Measurements from ENCODE around the gene NCKAP5.
"Not testable (repeated sequence)": the region's sequence is repeated elsewhere in the genome, so short reads cannot be mapped to it uniquely, and the experiment has no call there.

NCKAP5 gene

DNA sequence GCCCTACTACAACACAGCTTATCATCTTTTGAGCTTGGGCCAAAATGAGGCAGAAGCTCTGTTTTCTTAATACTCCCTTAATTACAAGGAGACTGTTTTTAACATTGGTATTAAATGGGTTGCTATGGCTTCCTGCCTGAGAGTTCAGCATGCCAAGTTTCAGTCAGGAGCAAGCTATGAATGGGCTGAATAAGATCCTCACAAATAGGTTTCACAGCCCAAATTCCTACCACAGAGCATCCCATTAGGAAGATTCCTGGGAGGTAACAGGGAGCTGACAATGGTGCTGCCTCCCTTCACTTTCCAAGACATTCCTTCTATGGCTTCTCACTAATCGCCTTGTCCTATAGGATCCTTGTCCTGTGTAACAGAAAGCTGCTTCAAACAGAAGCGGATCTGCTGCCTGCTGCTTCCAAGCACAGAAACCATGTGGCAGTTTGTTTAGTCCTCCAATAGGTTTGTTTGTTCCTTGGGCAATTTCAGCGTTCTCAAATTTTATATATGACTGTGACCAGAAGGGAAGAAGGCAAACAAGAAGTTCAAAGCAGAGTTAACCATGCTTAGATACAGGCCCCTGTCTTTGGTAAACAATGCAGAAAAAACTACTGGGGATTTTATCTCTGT is 70.9 kb downstream of the NCKAP5 start:
- no peak for DNase-seq (ENCODE audit: low spot score)

DNA sequence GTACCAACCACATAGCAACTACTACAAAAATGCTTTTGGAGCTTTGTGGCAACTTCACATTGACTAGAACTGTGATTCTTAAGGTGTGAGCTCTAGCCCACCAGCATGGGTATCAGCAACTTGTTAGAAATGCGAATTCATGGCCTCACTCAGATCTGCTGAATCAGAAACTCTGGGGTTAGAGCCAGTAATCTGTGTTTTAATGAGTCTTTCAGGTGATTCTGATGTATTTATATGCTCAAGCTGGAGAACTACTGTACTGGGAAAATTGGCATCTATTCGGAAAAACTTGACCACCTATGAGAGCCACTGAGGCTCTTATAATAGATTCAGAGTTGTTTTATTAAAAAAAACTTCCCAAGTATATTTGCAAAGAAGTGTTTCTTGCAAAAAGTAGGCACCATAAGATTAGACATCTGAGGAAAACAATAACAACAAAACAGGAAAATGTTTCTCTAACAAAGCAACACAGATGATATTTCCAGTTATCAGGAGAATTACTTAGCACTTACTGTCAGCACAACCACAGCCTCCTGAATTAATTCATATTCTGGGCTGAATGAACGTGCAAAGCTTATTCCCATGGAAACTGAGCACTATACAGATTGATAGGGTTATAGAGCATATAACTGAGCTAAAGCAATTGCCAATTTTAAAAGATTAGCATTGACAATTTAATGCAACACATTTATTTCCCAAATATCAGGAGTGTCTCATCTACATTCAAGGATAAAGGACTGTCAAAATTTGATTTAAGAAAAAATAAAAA is 71.6 kb downstream of the NCKAP5 start:
- no peak for DNase-seq (ENCODE audit: low spot score)

GRCh38 chr2:133495226-133495625 is 73.0 kb downstream of the NCKAP5 start:
- no peak for DNase-seq (ENCODE audit: low spot score)

GRCh38 chr2:133492719-133493380 is 75.4 kb downstream of the NCKAP5 start:
- DNase-seq (ENCODE audit: low spot score): no peak

DNA sequence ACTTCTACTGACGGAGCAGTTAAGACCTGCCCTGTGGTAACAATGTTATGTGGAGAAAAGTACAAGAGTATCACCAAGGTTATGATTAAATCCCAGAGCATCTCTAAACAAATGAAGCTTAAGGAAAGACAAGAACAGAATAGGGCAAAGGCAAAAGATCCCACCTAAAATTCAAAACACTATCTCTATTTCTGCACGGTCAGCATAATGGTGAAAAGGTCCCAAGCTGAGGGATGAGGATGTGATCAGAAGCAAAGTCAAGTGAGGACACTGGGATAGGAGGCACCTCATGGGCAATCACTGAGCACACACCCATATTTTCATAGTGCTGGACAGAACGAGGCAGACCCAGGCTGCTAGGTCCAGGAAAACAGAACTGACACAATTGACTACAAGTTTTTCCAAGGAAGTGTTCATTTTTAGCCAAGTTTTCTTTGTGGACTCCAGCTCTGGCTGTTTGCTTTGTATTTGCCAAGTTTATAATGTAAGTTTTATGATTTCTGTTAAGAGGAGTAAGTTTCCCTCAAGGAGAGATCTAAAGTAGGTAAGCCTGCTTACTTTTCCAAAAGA is 77.8 kb downstream of the NCKAP5 start:
- no peak for DNase-seq (ENCODE audit: low spot score)

DNA sequence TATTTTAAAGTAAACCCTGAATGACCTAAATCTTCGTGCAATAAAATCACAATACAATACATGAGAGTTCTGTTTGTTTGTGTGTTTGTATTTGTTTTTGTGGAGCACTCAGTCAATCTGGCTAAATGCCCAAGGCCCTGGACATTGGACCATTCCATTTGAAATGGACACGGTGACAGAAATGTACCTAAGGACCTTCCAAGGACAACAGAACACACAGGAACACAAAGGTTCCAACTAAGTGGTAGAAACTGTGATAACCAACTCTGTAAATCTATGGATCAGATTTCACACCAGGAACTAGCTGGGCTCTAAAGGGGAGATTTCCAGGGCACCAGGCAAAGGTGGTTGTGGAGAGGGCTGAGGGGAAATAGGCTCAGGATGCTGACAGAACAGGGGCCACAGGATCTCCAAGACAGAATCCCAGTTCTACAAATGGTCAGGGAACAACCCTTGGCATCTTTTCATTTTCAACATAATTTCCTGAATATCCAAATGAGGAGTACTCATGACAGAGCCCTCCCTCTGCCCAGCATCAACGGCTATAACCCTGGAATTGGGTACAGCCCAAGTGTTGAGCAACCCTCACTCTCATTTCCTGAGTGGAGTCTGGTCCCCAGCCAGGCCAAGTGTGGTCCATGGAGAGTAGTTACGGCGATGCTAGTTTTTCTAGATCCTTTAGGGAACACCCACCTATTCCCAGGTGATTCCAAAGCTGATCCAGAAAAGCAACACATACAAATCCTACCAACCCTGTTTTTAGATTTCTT is 78.4 kb downstream of the NCKAP5 start:
- no peak for DNase-seq (ENCODE audit: low spot score)

DNA sequence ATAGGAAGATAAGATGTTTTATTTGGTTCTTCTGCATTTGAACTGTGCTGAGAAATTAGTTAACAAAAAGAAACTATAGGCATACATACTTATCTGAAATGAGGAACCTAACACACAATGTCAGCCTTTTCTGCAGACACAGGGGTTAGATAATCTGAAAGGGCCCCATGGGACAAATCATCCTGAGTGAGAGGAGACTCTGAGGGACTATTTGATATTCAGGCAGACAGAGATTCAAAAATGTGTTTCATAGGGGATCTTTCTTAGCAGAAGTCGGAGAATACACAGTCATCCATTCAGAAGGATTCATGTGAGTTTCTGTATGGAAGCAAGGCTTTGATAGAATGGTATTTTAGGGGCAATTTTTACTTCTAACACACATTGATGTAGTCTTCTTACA is 79.1 kb downstream of the NCKAP5 start:
- DNase-seq (ENCODE audit: low spot score): no peak

GRCh38 chr2:133486771-133487191 is 81.5 kb downstream of the NCKAP5 start:
- DNase-seq (ENCODE audit: low spot score): no peak

GRCh38 chr2:133485868-133486267 is 82.4 kb downstream of the NCKAP5 start:
- DNase-seq (ENCODE audit: low spot score): no peak

DNA sequence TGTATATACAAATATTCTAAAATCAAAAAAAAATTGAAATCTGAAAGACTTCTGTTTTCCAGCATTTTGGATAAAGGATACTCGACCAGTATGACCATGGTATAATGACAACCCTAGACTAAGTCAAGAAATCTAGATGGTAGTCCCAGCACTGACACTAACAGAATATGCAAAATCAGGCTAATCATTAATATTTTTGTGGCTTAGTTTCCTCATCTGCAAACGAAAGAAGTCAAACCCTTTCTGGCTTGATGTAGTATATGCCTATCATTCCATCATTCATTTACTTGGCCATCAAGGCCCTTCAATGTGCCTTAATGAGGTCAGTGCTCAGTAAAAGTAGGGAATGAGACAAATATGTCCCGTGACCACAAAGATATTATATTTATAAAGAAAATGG is 83.5 kb downstream of the NCKAP5 start:
- no peak for DNase-seq (ENCODE audit: low spot score)

- DNase-seq (ENCODE audit: low spot score): no peak
Observed at GRCh38 chr2:133484106-133484505, 84.2 kb downstream of the NCKAP5 start.

- DNase-seq (ENCODE audit: low spot score): no peak
Observed at GRCh38 chr2:133483181-133483580, 85.1 kb downstream of the NCKAP5 start.

DNA sequence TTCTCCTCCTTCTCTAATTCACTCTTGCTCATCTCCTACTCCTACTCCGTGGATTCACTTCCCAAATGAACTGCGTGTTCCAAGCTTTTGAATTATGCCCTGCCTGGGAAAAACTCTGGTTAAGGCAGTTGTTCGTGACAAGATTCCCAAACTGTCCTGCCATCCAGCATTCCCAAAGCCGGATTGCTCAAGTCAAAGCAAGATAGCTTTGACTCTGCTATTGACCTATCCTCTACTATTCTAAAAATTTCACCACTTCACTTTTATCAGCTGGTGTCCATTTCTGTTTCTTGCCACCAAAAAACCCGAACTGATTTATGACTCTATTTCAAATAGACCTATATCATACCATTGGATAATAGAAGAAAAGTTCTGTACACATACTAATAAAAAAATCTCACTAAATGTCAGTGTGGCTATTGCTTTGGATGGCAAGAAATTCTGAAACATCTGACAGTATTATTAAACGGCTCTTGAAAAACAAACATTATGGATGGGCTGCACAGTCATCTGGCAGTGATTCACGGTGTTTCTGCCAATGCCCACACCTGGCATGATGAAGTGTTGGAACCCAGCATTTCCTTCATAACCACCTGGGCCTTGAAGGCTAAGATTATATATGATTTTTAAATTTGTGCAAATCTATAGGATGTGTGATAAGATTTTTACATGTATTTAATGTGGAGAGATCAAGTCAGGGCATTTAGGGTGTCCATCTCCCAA is 87.4 kb downstream of the NCKAP5 start:
- no peak for DNase-seq (ENCODE audit: low spot score)

GRCh38 chr2:133477616-133477990 is 90.7 kb downstream of the NCKAP5 start:
- no peak for DNase-seq (ENCODE audit: low spot score)

GRCh38 chr2:133476931-133477615 is 91.2 kb downstream of the NCKAP5 start:
- no peak for DNase-seq (ENCODE audit: low spot score)

DNA sequence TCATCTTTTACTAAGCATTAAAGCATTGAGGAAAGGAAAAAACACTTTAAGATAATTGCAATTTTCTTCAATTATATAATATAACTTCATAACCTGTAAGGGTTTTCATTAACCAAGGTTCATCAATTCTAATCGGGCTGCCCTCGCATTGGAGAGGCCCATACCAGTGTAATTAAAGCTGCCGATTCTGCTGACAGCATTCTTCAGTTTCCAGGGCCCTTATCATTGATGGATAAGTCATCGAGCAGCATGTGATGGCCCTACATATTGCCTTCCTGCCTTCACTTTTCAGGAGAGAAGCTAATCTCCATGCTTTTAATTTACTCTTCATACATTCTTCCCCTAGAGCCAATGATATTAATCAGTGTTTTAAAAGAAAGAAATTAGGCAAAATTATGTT is 92.0 kb downstream of the NCKAP5 start:
- no peak for DNase-seq (ENCODE audit: low spot score)

DNA sequence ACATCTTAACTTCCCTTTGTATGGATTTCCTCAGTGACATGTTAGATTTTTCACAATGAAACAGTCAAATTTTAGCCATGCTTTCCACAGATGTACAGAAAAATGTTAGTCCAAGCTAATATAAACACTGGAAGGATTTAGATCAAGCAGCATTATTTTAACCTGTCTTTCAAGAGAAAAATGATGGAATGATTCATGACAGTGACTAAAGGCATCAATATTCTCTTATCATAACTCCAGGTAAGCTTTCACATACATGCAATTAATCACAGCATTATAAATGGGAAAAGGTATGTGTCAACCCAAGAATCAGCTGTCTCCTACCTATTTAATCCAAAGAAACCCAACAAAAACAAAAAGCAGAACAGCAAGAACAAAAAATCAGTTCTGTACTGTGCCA is 92.7 kb downstream of the NCKAP5 start:
- DNase-seq (ENCODE audit: low spot score): no peak

DNA sequence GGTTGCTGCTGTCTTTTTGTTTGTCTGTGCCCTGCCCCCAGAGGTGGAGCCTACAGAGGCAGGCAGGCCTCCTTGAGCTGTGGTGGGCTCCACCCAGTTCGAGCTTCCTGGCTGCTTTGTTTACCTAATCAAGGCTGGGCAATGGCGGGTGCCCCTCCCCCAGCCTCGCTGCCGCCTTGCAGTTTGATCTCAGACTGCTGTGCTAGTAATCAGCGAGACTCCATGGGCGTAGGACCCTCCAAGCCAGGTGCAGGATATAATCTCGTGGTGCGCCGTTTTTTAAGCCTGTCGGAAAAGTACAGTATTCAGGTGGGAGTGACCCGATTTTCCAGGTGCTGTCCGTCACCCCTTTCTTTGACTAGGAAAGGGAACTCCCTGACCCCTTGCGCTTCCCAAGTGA is 97.8 kb downstream of the NCKAP5 start:
- not testable (repeated sequence) for DNase-seq (ENCODE audit: low spot score)

- no peak for DNase-seq (ENCODE audit: low spot score)
Observed at GRCh38 chr2:133462811-133463210, 105.5 kb downstream of the NCKAP5 start.

DNA sequence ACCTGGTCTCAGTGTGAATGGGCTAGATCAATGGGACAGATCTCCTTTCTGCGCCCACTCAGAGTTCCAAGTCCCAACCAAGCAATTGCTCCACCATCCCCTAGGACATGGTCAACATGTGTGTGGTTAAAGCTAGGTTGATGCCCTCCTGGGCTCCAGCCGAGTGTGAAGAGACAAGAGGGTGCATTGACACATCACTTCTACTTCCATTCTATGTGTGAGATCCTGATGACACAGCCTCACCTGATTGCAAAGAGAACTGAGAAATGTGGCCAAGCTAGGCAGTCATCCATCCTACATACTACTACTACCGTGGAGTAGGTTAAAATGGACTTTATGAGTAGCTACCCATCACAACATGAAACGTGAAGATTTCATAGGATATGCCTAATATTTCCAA is 106.8 kb downstream of the NCKAP5 start:
- no peak for DNase-seq (ENCODE audit: low spot score)

GRCh38 chr2:133459590-133459989 is 108.7 kb downstream of the NCKAP5 start:
- no peak for DNase-seq (ENCODE audit: low spot score)

Measured in HuH-7.5 (cell line).